CD4-positive, CD25-positive, alpha-beta regulatory T cell (primary cell): ENCODE data around the gene EXO5. TPM values are rescaled to one million over a fixed set of nuclear protein-coding genes. Genes with fewer than 3 reads are reported as not detected.
"Not testable (repeated sequence)": the region's sequence is repeated elsewhere in the genome, so short reads cannot be mapped to it uniquely, and the experiment has no call there.

Experiments used
- ATAC-seq, 2 donors: fragments of 150-1000 bp; cut with Tn5 transposase; one replicate each; pipeline ENCODE4 v1.10.0; 2021; ENCODE audit warnings: low read depth in 2 of 2, moderate number of reproducible peaks in 2 of 2, moderate library complexity in 1 of 2
- DNase-seq, 3 donors: peaks; one replicate each; pipeline versions ENCODE4 v3.0.0 to v3.0.0-alpha.2; 2012 to 2022; ENCODE audit warnings: mixed read lengths in 1 of 3
- H3K27ac ChIP-seq: one replicate; pipeline ENCODE4 v1.7.0; 2013; ENCODE audit warnings: mild to moderate bottlenecking, low read length; ENCODE audit not compliant: insufficient read depth, poor library complexity, severe bottlenecking
- H3K27me3 ChIP-seq: one replicate; pipeline ENCODE4 v1.7.0; 2013; ENCODE audit warnings: low read length; ENCODE audit not compliant: control insufficient read depth, insufficient read depth
- H3K36me3 ChIP-seq: one replicate; pipeline ENCODE4 v1.7.0; 2013; ENCODE audit warnings: mild to moderate bottlenecking, low read length, moderate library complexity; ENCODE audit not compliant: control insufficient read depth, insufficient read depth
- H3K4me1 ChIP-seq: 2 replicates; pipeline ENCODE4 v1.7.0; 2013; ENCODE audit warnings: mild to moderate bottlenecking, low read length; ENCODE audit not compliant: insufficient read depth, control insufficient read depth, poor library complexity, severe bottlenecking
- H3K4me3 ChIP-seq: one replicate; pipeline ENCODE4 v1.7.0; 2013; ENCODE audit warnings: low read depth, mild to moderate bottlenecking, low read length, moderate library complexity
- H3K9me3 ChIP-seq, 2 experiments: 1 replicate in 1 of 2; 2 replicates in 1 of 2; pipeline ENCODE4 v1.7.0; 2013; ENCODE audit warnings: low read length in 2 of 2, mild to moderate bottlenecking in 1 of 2, moderate library complexity in 1 of 2; ENCODE audit not compliant: control insufficient read depth in 2 of 2
- H3K27ac Mint-ChIP-seq, 3 donors: one replicate each; pipeline ENCODE4 v1.8.0; 2020 to 2022; ENCODE audit warnings: mild to moderate bottlenecking in 3 of 3, mixed read lengths in 3 of 3, moderate library complexity in 2 of 3
- H3K27me3 Mint-ChIP-seq: one replicate; pipeline ENCODE4 v1.8.0; 2022; ENCODE audit warnings: mild to moderate bottlenecking, mixed read lengths
- H3K36me3 Mint-ChIP-seq: one replicate; pipeline ENCODE4 v1.8.0; 2020; ENCODE audit warnings: mixed read lengths
- H3K4me1 Mint-ChIP-seq, 4 donors: one replicate each; pipeline ENCODE4 v1.8.0; 2020 to 2022; ENCODE audit warnings: mixed read lengths in 4 of 4, mild to moderate bottlenecking in 1 of 4
- H3K4me3 Mint-ChIP-seq, 4 donors: one replicate each; pipeline ENCODE4 v1.8.0; 2020 to 2022; ENCODE audit warnings: mild to moderate bottlenecking in 4 of 4, mixed read lengths in 4 of 4, moderate library complexity in 3 of 4
- H3K9me3 Mint-ChIP-seq, 7 donors: one replicate each; pipeline ENCODE4 v1.8.0; 2020 to 2022; ENCODE audit warnings: mixed read lengths in 7 of 7, mild to moderate bottlenecking in 3 of 7, moderate library complexity in 2 of 7
- polyA plus RNA-seq, 4 donors: library from polyadenylated mRNA; unstranded; fragments of 300-500 nt; fragmentation: Illumina TruSeq; gene quantifications; one replicate each; pipeline ENCODE4 v1.2.3, GENCODE V29; 2021
- total RNA-seq: library from RNA; stranded (reverse); gene quantifications from one replicate; pipeline ENCODE4 v1.2.3, GENCODE V29; 2022

Gene EXO5
- total and polyA plus RNA-seq, 5 donors from 2014 or later, result 4.0 to 8.7 (median 7.4) TPM

GRCh38 chr1:40532062-40532389, 23.5 kb downstream of the EXO5 start:
- Mint-ChIP-seq H3K4me1 (peaks cover 16 to 33% (median 25%) of the 10 kb centered on the region in 4 donors), H3K27me3 (peaks cover 21% of the 10 kb centered on the region), H3K9me3 (peaks cover 0 to 6% (median 4%) of the 10 kb centered on the region in 7 donors), H3K36me3 (peaks cover 4% of the 10 kb centered on the region), H3K27ac (peak overlapping the region; percentile 93 to 96 (median 94)), H3K4me3 (peak overlapping the region; percentile 90 to 100 (median 96))
- no peak for DNase-seq
- peak overlapping the region; percentile 70 for H3K27ac ChIP-seq
- H3K36me3 ChIP-seq, result no peaks in the 10 kb centered on the region
- H3K9me3 ChIP-seq, result peaks cover 0 to 6% of the 10 kb centered on the region in 2 experiments
- ATAC-seq, result no peak
- peak overlapping the region; percentile 99 for H3K4me3 ChIP-seq
- H3K27me3 ChIP-seq, result no peaks in the 10 kb centered on the region
- peaks cover 17% of the 10 kb centered on the region for H3K4me1 ChIP-seq

DNA sequence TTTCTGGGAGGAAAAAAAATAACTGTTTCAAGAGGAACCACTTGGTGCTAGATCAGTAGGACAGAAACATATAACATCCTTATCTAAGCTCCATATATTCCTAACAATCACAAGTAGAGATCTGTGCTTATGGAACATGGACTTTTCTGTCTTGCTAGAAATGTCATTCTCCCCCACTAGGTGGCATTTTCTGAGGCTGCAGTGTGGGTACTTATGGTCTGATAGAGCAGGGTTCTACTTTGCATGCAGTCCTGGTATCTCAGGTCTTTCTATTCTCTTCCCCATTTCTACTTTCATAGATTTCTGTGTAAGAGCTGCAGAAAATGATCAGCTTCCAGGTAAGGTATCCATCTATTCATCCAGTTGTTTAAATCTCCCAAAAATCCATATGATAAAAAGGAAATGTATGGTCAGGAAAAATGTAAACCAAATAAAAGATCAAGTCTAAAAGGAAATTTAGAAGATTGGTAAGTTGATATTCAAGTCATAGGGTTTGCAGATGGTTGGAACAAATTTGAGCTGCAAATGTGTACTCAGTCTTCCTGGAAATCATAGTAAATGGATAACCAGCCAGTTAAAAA, 24.4 kb downstream of the EXO5 start:
- Mint-ChIP-seq H3K27ac (peak overlapping the region in 1 of 3 donors; percentile 96), H3K27me3 (peaks cover 17% of the 10 kb centered on the region)

DNA sequence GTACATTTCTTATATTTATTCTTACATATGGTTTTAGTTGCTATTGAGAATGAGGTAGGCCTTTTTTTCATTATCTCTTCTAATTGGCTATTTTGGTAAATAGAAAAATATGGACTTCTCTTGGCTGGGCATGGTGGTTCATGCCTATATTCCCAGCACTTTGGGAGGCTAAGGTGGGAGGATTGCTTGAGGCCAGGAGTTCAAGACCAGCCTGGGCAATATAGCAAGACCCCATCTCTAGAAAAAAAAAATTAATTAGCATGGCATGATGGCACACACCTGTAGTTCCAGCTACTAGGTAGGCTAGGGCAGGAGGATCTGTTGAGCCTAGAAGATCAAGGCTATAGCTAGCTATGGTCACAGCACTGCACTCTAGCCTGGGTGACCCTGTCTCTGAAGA, 26.0 kb downstream of the EXO5 start:
- Histone ChIP-seq H3K27ac (no peak overlapping the region), H3K27me3 (no peaks in the 10 kb centered on the region), H3K9me3 (no peaks in the 10 kb centered on the region), H3K36me3 (no peaks in the 10 kb centered on the region), H3K4me3 (no peak overlapping the region), H3K4me1 (peaks cover 17% of the 10 kb centered on the region)
- Mint-ChIP-seq H3K27me3 (peaks cover 10% of the 10 kb centered on the region), H3K4me1 (peaks cover 16 to 33% (median 25%) of the 10 kb centered on the region in 4 donors), H3K27ac (no peak overlapping the region), H3K9me3 (peaks cover 0 to 6% (median 3%) of the 10 kb centered on the region in 7 donors), H3K36me3 (peaks cover 8% of the 10 kb centered on the region), H3K4me3 (no peak overlapping the region)
- ATAC-seq, result no peak
- no peak for DNase-seq

More for the DNA sequence above, 24.4 kb downstream of the EXO5 start:
- Histone ChIP-seq H3K4me1 (peaks cover 17% of the 10 kb centered on the region), H3K36me3 (no peaks in the 10 kb centered on the region), H3K27ac (no peak overlapping the region), H3K4me3 (peak overlapping the region; percentile 99), H3K9me3 (peaks cover 0 to 2% of the 10 kb centered on the region in 2 experiments), H3K27me3 (no peaks in the 10 kb centered on the region)
- Mint-ChIP-seq H3K9me3 (peaks cover 0 to 6% (median 3%) of the 10 kb centered on the region in 7 donors), H3K4me3 (peak overlapping the region; percentile 4 to 81 (median 57)), H3K4me1 (peaks cover 16 to 33% (median 25%) of the 10 kb centered on the region in 4 donors), H3K36me3 (peaks cover 8% of the 10 kb centered on the region)
- DNase-seq (peak in 2 of 3 donors; percentile 19 to 71), ATAC-seq (no peak)

- no peaks in the 10 kb centered on the region for H3K27me3 ChIP-seq
- H3K4me1 ChIP-seq, result peaks cover 17% of the 10 kb centered on the region
- H3K4me3 ChIP-seq, result no peak overlapping the region
- no peak overlapping the region for H3K27ac ChIP-seq
- no peaks in the 10 kb centered on the region for H3K9me3 ChIP-seq
- Mint-ChIP-seq H3K27ac (no peak overlapping the region), H3K36me3 (peaks cover 8% of the 10 kb centered on the region), H3K27me3 (peaks cover 9% of the 10 kb centered on the region), H3K4me1 (peaks cover 16 to 36% (median 27%) of the 10 kb centered on the region in 4 donors), H3K4me3 (peak overlapping the region in 1 of 4 donors; percentile 10), H3K9me3 (peaks cover 0 to 5% (median 3%) of the 10 kb centered on the region in 7 donors)
- ATAC-seq (no peak), DNase-seq (no peak)
- H3K36me3 ChIP-seq, result peaks cover 2% of the 10 kb centered on the region
Measured at GRCh38 chr1:40535732-40536131, 27.2 kb downstream of the EXO5 start.

GRCh38 chr1:40539338-40539737, 30.8 kb downstream of the EXO5 start:
- peak overlapping the region; percentile 47 for H3K4me3 ChIP-seq
- Mint-ChIP-seq H3K9me3 (peaks cover 0 to 2% (median 0%) of the 10 kb centered on the region in 7 donors), H3K4me1 (peaks cover 2 to 21% (median 7%) of the 10 kb centered on the region in 4 donors), H3K36me3 (peaks cover 32% of the 10 kb centered on the region), H3K4me3 (no peak overlapping the region), H3K27me3 (no peaks in the 10 kb centered on the region), H3K27ac (peak overlapping the region in 1 of 3 donors; percentile 25)
- H3K9me3 ChIP-seq, result no peaks in the 10 kb centered on the region
- DNase-seq, result peak in 1 of 3 donors; percentile 24
- no peaks in the 10 kb centered on the region for H3K27me3 ChIP-seq
- no peak overlapping the region for H3K27ac ChIP-seq
- ATAC-seq, result no peak
- no peaks in the 10 kb centered on the region for H3K4me1 ChIP-seq
- H3K36me3 ChIP-seq, result peaks cover 24% of the 10 kb centered on the region

DNA sequence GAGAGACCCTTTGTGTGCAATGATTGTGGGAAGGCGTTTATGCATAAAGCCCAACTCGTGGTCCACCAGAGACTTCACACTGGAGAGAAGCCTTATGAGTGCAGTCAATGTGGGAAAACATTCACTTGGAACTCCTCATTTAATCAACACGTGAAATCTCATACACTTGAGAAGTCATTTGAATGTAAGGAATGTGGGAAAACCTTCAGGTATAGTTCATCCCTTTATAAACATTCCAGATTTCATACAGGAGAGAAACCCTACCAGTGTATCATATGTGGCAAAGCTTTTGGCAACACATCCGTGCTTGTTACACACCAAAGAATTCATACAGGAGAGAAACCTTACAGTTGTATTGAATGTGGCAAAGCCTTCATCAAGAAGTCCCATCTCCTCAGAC, 38.4 kb downstream of the EXO5 start:
- Histone ChIP-seq H3K27me3 (no peaks in the 10 kb centered on the region), H3K4me1 (no peaks in the 10 kb centered on the region), H3K27ac (no peak overlapping the region), H3K4me3 (no peak overlapping the region), H3K9me3 (peaks cover 14 to 19% of the 10 kb centered on the region in 2 experiments), H3K36me3 (peaks cover 40% of the 10 kb centered on the region)
- H3K4me3 Mint-ChIP-seq, result no peak overlapping the region
- no peak overlapping the region for H3K27ac Mint-ChIP-seq
- peaks cover 45% of the 10 kb centered on the region for H3K36me3 Mint-ChIP-seq
- no peak for ATAC-seq
- DNase-seq, result no peak
- peaks cover 0 to 25% (median 9%) of the 10 kb centered on the region in 7 donors for H3K9me3 Mint-ChIP-seq
- H3K4me1 Mint-ChIP-seq, result peaks cover 0 to 11% (median under 1%) of the 10 kb centered on the region in 4 donors
- H3K27me3 Mint-ChIP-seq, result no peaks in the 10 kb centered on the region

- no peak for ATAC-seq
- no peak for DNase-seq
- Mint-ChIP-seq H3K4me1 (no peaks in the 10 kb centered on the region), H3K27ac (no peak overlapping the region), H3K4me3 (no peak overlapping the region), H3K36me3 (no peaks in the 10 kb centered on the region), H3K27me3 (peaks cover 4% of the 10 kb centered on the region), H3K9me3 (peaks cover 0 to 13% (median 0%) of the 10 kb centered on the region in 7 donors)
- H3K27ac ChIP-seq, result no peak overlapping the region
- peaks cover 0 to 3% of the 10 kb centered on the region in 2 experiments for H3K9me3 ChIP-seq
- no peaks in the 10 kb centered on the region for H3K27me3 ChIP-seq
- no peak overlapping the region for H3K4me3 ChIP-seq
- no peaks in the 10 kb centered on the region for H3K4me1 ChIP-seq
- no peaks in the 10 kb centered on the region for H3K36me3 ChIP-seq
Measured at GRCh38 chr1:40553017-40553416, 44.5 kb downstream of the EXO5 start.

- ATAC-seq, H3K4me1 Mint-ChIP-seq, H3K4me3 Mint-ChIP-seq, DNase-seq, H3K27me3 Mint-ChIP-seq, H3K27ac ChIP-seq, H3K36me3 ChIP-seq, H3K9me3 Mint-ChIP-seq, H3K27ac Mint-ChIP-seq, H3K4me1 ChIP-seq, H3K4me3 ChIP-seq, H3K9me3 ChIP-seq, H3K36me3 Mint-ChIP-seq, H3K27me3 ChIP-seq: not testable (repeated sequence)
Measured at GRCh38 chr1:40554807-40555206, 46.2 kb downstream of the EXO5 start.
